CD4-positive, alpha-beta T cell treated with Interleukin-21 for 1 hour (primary cell): Measurements from ENCODE around the gene NDUFAB1.
"Not testable (repeated sequence)": the region's sequence is repeated elsewhere in the genome, so short reads cannot be mapped to it uniquely, and the experiment has no call there.

ENCODE experiments used
- DNase-seq: peaks from one replicate; pipeline ENCODE4 v3.0.0-alpha.2; 2020

Gene NDUFAB1

GRCh38 chr16:23595951-23596720, at the start of gene NDUFAB1:
Gene NDUFAB1, minus strand, starts transcription at chr16:23596316. Its CDS starts 26 bp downstream, at chr16:23596290.
- peak; percentile 91 for DNase-seq

- DNase-seq, result no peak
These were observed 46.2 kb upstream of the NDUFAB1 start for GRCh38 chr16:23642246-23642774.

DNA sequence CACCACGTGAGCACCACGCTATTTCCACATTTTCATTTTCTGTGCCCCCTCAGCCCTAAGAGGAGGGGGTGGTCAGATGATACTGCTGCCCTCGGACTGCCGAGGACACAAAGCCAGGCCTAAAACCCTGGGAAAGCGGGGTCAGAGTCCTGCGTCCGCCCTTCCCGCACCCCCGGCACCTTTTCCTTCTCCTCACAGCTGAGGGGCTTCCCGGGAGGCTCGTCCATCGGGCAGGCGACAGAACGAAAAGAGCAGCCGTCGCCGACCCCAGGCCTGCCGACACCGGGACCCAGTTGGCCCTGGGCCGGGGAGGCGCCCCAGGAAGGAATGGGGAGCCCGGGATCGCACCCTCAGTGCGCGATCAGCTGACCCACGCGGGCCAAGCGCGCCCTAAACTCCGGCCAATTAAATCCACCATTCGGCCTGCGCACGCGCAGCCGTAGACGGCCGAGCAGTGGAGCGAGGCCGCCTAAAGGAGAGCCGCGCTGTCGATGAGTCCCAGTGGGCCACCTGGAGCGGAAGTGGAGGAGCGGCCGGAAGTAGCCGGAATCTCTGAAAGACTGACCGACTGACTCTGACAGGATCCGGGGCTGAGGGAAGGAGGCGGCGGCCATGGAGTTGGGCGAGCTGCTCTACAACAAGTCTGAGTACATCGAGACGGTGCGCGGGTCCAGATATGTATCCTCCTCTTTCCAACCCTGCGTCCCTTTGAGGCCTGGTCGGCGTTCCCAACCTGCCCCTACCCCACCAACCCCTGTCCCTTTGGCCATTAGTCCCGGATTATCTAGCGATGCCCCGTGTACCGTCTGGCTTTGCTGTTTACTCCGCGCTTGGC, 45.0 kb upstream of the NDUFAB1 start, which contains the start of the genes DCTN5 and PALB2:
DCTN5 (plus strand) TSS at position 536 of the 835 bp plus-strand sequence; CDS start at position 613, 77 bp downstream.
PALB2 (minus strand) TSS at position 380 of the 835 bp plus-strand sequence; CDS start at position 227, 153 bp downstream.
- peak; percentile 90 for DNase-seq

GRCh38 chr16:23640615-23640930, 44.5 kb upstream of the NDUFAB1 start:
- DNase-seq, result no peak

GRCh38 chr16:23635958-23636357, 39.8 kb upstream of the NDUFAB1 start:
- DNase-seq, result no peak

DNA sequence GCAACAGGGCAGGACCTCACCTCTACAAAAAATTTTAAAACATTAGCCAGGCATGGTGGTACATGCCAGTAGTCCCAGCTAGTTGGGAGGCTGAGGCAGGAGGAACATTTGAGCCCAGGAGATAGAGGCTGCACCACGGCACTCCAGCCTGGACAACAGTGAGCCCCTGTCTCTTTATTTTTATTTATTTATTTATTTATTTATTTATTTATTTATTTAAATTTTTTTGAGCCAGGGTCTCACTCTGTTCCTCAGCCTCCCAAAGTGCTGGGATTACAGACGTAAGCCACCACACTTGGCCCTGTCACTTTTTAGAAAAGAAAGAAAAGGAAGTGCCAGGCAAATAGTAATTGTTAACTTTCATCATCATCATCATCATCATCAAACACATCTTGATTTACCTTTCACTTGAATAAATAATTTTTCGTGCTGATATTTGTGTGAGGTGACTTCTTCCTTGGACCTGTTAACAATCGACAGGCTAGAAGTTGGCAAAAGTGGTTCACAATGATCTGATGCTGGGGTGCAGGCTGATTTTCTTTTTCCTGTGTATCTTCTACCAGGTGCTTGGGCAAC, 38.4 kb upstream of the NDUFAB1 start:
- no peak for DNase-seq

GRCh38 chr16:23631874-23632273, 35.8 kb upstream of the NDUFAB1 start:
- not testable (repeated sequence) for DNase-seq

- no peak for DNase-seq
These were observed 33.4 kb upstream of the NDUFAB1 start for GRCh38 chr16:23629516-23629915.

- no peak for DNase-seq
These were observed 28.0 kb upstream of the NDUFAB1 start for GRCh38 chr16:23624092-23624491.

GRCh38 chr16:23615805-23616204, 19.7 kb upstream of the NDUFAB1 start:
- no peak for DNase-seq

GRCh38 chr16:23611936-23612335, 15.8 kb upstream of the NDUFAB1 start:
- no peak for DNase-seq

GRCh38 chr16:23610905-23611304, 14.8 kb upstream of the NDUFAB1 start:
- DNase-seq, result not testable (repeated sequence)

DNA sequence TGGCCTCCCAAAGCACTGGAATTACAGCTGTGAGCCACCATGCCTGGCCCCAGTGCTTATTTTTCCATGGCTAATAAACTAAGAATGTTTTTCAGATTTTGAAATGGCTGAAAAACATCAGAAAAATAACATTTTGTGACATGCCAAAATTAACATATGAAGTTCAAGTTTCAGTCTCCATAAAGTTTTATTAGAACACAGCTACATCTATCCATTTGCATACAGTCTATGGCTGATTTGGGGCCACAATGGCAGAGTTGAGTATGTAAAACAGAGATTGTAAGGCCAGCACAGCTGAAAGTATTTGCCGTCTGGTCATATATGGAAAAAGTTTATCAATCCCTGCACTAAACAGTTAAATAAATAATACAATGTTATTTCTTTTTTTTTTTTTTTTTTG, 13.8 kb upstream of the NDUFAB1 start:
- no peak for DNase-seq

- DNase-seq, result no peak
These were observed 12.1 kb upstream of the NDUFAB1 start for GRCh38 chr16:23608194-23608593.

DNA sequence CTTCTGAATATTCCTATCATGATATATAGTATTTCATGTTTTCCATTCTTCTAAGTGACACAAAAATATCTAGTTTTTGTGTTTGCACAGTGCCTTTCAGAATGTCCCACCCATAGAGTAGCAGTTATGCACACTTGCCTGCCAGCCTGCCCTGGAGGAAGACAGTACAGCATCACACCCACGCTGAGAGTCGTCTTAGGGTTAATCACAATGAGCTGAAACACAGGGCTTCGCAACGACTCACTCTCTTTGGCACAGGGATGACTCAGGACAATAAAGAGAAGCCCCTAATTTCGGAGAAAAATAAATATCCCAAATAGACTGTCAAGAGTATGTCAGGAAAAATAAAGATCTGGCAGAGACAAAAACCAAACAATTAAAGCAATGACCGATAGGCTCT, 11.6 kb upstream of the NDUFAB1 start:
- no peak for DNase-seq

DNA sequence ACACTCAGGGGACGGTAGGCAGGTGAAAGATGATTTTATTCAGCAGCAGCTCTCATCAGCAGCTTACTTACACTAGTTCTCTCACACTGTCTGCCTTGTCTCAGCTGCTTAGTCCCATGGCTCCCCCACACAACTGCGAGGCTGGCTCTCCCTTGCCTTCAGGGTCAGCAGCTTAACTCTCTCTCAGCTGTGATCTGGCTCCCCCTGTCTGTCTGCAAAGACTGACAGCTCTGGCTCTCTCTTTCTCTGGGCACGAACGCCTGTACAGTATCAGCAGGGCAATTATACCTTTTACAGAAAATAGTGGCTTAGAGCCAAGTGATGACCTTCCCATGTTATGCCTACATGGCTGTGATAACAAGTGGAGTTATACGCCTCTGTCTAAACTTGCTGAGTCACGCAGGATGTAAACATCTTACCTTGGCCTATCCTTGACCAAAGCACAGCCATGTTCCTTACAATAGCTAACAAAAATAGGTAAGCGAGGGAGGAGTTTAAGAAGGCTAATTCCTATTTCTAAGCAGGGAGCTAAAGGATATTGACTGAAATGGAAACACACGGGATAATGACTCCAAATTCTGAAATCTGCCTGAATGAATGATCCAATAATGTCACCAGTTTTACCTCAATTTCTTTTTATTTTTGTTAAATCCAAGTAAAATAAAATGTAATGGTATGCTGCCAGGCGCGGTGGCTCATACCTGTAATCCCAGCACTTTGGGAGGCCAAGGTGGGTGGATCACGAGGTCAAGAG, 1.1 kb upstream of the NDUFAB1 start:
- peak; percentile 29 for DNase-seq

GRCh38 chr16:23595246-23595950, 718 bp downstream of the NDUFAB1 start:
- no peak for DNase-seq

GRCh38 chr16:23594186-23594585, 1.9 kb downstream of the NDUFAB1 start:
- no peak for DNase-seq

- no peak for DNase-seq
These were observed 5.9 kb downstream of the NDUFAB1 start for GRCh38 chr16:23590181-23590580.

- no peak for DNase-seq
These were observed 8.4 kb downstream of the NDUFAB1 start for GRCh38 chr16:23587726-23588125.

- DNase-seq, result no peak
These were observed 11.7 kb downstream of the NDUFAB1 start for GRCh38 chr16:23584186-23585076.
